Colonic mucosa (tissue), 4 donors: ENCODE results near the gene ATP6V1G3. TPM values are rescaled to one million over a fixed set of nuclear protein-coding genes. Genes with fewer than 3 reads are reported as not detected.

Experiments used
- DNase-seq: peaks from one replicate; pipeline ENCODE4 v3.0.0-alpha.2; 2020
- H3K27ac ChIP-seq: fragments of 200-600 bp; one replicate; pipeline ENCODE4 v1.8.0; 2021
- H3K27me3 ChIP-seq: fragments of 200-600 bp; one replicate; pipeline ENCODE4 v1.8.0; 2021
- H3K36me3 ChIP-seq: fragments of 200-600 bp; one replicate; pipeline ENCODE4 v1.8.0; 2021
- H3K4me1 ChIP-seq: fragments of 200-600 bp; one replicate; pipeline ENCODE4 v1.8.0; 2021; ENCODE audit warnings: mild to moderate bottlenecking
- H3K4me3 ChIP-seq: fragments of 200-600 bp; one replicate; pipeline ENCODE4 v1.8.0; 2021
- H3K9ac ChIP-seq, 2 donors: one replicate each; pipeline ENCODE4 v1.7.0; 2013; ENCODE audit warnings: control low read depth in 2 of 2, low read depth in 2 of 2, low read length in 2 of 2
- H3K9me3 ChIP-seq: fragments of 200-600 bp; one replicate; pipeline ENCODE4 v1.8.0; 2021
- CTCF ChIP-seq: fragments of 200-600 bp; IDR thresholded peaks from one replicate; pipeline ENCODE4 v1.8.0; 2022; ENCODE audit warnings: antibody characterized with exemption, mild to moderate bottlenecking
- intact Hi-C: fragments of 100-400 bp; cut with DNase I; formaldehyde crosslinking; loops from one replicate; pipeline ENCODE4 v1.14.1; 2022
- total RNA-seq, 2 donors: library from RNA; stranded (reverse); fragmentation: NEBNext Ultra II Directional in 1 of 2; extraction: Animal tissue kit (Norgen Biotek cat#: 25700) in 1 of 2; gene quantifications; one replicate each; pipeline ENCODE4 v1.2.1, GENCODE V29; 2021
- donor health status: healthy.
- donor health status: DM: no; HTN: no; CAD: no.
- donor health status: DM: no; HTN: no; CAD: no.

The ATP6V1G3 gene
- total RNA-seq, 2 donors from 2014 or later: not detected

- Histone ChIP-seq H3K27ac (no peak overlapping the region), H3K4me3 (no peak overlapping the region), H3K9ac (no peak overlapping the region), H3K4me1 (no peaks in the 10 kb centered on the region), H3K27me3 (no peaks in the 10 kb centered on the region), H3K36me3 (no peaks in the 10 kb centered on the region), H3K9me3 (no peaks in the 10 kb centered on the region)
- no peak for TF ChIP-seq CTCF
- no peak for DNase-seq
- intact Hi-C loops: no loop called here
Measured at GRCh38 chr1:198535631-198536030, 4.8 kb downstream of the ATP6V1G3 start.

GRCh38 chr1:198534548-198535418 lies 5.7 kb downstream of the ATP6V1G3 start:
- no peak overlapping the region for H3K4me3 ChIP-seq
- H3K36me3 ChIP-seq: no peaks in the 10 kb centered on the region
- no peak for DNase-seq
- H3K27me3 ChIP-seq: no peaks in the 10 kb centered on the region
- no peak for TF ChIP-seq CTCF
- no peak overlapping the region for H3K9ac ChIP-seq
- no peak overlapping the region for H3K27ac ChIP-seq
- H3K4me1 ChIP-seq: no peaks in the 10 kb centered on the region
- intact Hi-C loops: no loop called here
- no peaks in the 10 kb centered on the region for H3K9me3 ChIP-seq

GRCh38 chr1:198531891-198532290 lies 8.6 kb downstream of the ATP6V1G3 start:
- intact Hi-C loops: no loop called here
- no peak for DNase-seq
- H3K27ac ChIP-seq: no peak overlapping the region
- H3K9ac ChIP-seq: no peak overlapping the region
- H3K27me3 ChIP-seq: no peaks in the 10 kb centered on the region
- H3K4me3 ChIP-seq: no peak overlapping the region
- H3K4me1 ChIP-seq: no peaks in the 10 kb centered on the region
- no peak for TF ChIP-seq CTCF
- no peaks in the 10 kb centered on the region for H3K36me3 ChIP-seq
- H3K9me3 ChIP-seq: no peaks in the 10 kb centered on the region

- Histone ChIP-seq H3K27ac (no peak overlapping the region), H3K27me3 (no peaks in the 10 kb centered on the region), H3K36me3 (no peaks in the 10 kb centered on the region), H3K4me3 (no peak overlapping the region), H3K4me1 (no peaks in the 10 kb centered on the region), H3K9me3 (no peaks in the 10 kb centered on the region), H3K9ac (no peak overlapping the region)
- intact Hi-C loops: no loop called here
- DNase-seq: no peak
- no peak for TF ChIP-seq CTCF
Measured at GRCh38 chr1:198530953-198531352, 9.5 kb downstream of the ATP6V1G3 start.

- no peak overlapping the region for H3K9ac ChIP-seq
- no peaks in the 10 kb centered on the region for H3K9me3 ChIP-seq
- DNase-seq: no peak
- no peak overlapping the region for H3K4me3 ChIP-seq
- H3K27me3 ChIP-seq: no peaks in the 10 kb centered on the region
- intact Hi-C loops: no loop called here
- H3K36me3 ChIP-seq: no peaks in the 10 kb centered on the region
- TF ChIP-seq CTCF: no peak
- H3K27ac ChIP-seq: no peak overlapping the region
- no peaks in the 10 kb centered on the region for H3K4me1 ChIP-seq
Measured at GRCh38 chr1:198529414-198529813, 11.1 kb downstream of the ATP6V1G3 start.
